ENCODE measurements around the gene CNTNAP2. TPM values are rescaled to one million over a fixed set of nuclear protein-coding genes. Genes with fewer than 3 reads are reported as not detected.

Gene CNTNAP2
- total and polyA plus RNA-seq, 2 of the 4 experiments (the other 2 are of a cell fraction) = not detected

DNA sequence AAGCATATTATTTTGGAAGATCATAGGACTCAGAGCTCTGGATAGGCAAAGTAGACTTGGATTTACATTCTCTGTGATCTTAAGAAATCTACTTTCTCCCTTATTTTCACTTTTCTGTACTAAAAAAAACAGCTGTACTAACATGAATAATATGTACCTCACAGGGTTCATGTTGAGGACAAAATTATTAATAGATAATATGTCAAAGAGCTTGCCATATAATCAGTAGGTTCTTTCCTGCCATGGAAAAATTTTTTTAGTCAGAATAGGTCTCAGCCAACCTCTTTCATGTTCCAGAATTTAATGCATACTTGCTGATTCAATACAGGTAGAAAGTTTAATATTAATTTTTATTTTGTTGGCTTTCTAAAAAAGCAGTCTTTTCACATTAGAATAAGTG lies 1693.7 kb downstream of the CNTNAP2 start:
- peaks cover 7% of the 10 kb centered on the region for H3K9me3 ChIP-seq (ENCODE audit: control insufficient read depth, insufficient read depth, low read length)
- no peaks in the 10 kb centered on the region for H3K36me3 ChIP-seq (ENCODE audit: control insufficient read depth, insufficient read depth, low read length)
- H3K23ac ChIP-seq (ENCODE audit: low read depth, low read length) = no peak overlapping the region
- TF ChIP-seq MAFK (IDR thresholded peaks at IDR 0.05; ENCODE audit: low read depth, low read length) (no peak), NFE2L2 (IDR thresholded peaks at IDR 0.05; ENCODE audit: low read depth, low read length) (no peak)
- no peak overlapping the region for H2AK5ac ChIP-seq (ENCODE audit: low read depth, low read length)
- POLR2A ChIA-PET (ENCODE audit: unreplicated experiment) = no interaction called here
- H3K79me1 ChIP-seq (ENCODE audit: low read depth in 1 of 2, low read length in 2 of 2) = no peaks in the 10 kb centered on the region
- intact Hi-C loops (cut with micrococcal nuclease) (no loop called here), in situ Hi-C loops (cut with MboI; ENCODE audit: low sequenced_read_pairs) (no loop called here), dilution Hi-C loops (cut with HindIII; ENCODE audit: low sequenced_read_pairs, unreplicated experiment) (no loop called here)
- H2BK5ac ChIP-seq (ENCODE audit: low read depth, low read length, poor library complexity, severe bottlenecking) = no peak overlapping the region
- no peaks in the 10 kb centered on the region for H3K9me1 ChIP-seq (ENCODE audit: insufficient read depth, low read length)
- ATAC-seq (ENCODE audit: low read depth) (no peak), DNase-seq (no peak)
- no peak overlapping the region for H4K91ac ChIP-seq (ENCODE audit: insufficient read depth, low read depth, low read length)
- no peak overlapping the region for H3K56ac ChIP-seq (ENCODE audit: extremely low read depth, insufficient read depth, low read length)
- H3K14ac ChIP-seq (replicated peaks; ENCODE audit: low read depth, low read length) = no peak overlapping the region
- no peak overlapping the region for H2BK120ac ChIP-seq (ENCODE audit: low read depth, low read length)
- no peak overlapping the region for H3K18ac ChIP-seq (ENCODE audit: low read depth, low read length)
- H4K8ac ChIP-seq (ENCODE audit: low read depth in 2 of 2, low read length in 2 of 2) = no peak overlapping the region
- H2AK9ac ChIP-seq (replicated peaks; ENCODE audit: low read depth, low read length, poor library complexity) = no peak overlapping the region
- no peak overlapping the region for H3K4me3 ChIP-seq (ENCODE audit: insufficient read depth, low read depth, low read length)
- no peaks in the 10 kb centered on the region for H3K27me3 ChIP-seq (ENCODE audit: control insufficient read depth, insufficient read depth, low read length)
- no peak overlapping the region for H2BK15ac ChIP-seq (ENCODE audit: low read depth, low read length)
- H3K27ac ChIP-seq (ENCODE audit: insufficient read depth, low read length) = no peak overlapping the region
- H3K9ac ChIP-seq (ENCODE audit: low read depth, low read length) = no peak overlapping the region
- no peak overlapping the region for H2BK20ac ChIP-seq (ENCODE audit: low read depth, low read length)
- no peak overlapping the region for H4K5ac ChIP-seq (ENCODE audit: low read depth, low read length)
- CTCF ChIA-PET = no interaction called here
- no peaks in the 10 kb centered on the region for H4K20me1 ChIP-seq (ENCODE audit: insufficient read depth, low read length)
- no peaks in the 10 kb centered on the region for H3K4me1 ChIP-seq (ENCODE audit: control insufficient read depth, insufficient read depth, low read length)
- no peak overlapping the region for H3K4ac ChIP-seq (ENCODE audit: low read depth, low read length)
- no TSS peak for BruUV-seq (replicated peaks)
- H3K4me2 ChIP-seq (ENCODE audit: low read depth, low read length) = no peak overlapping the region
- H2AFZ ChIP-seq (replicated peaks; ENCODE audit: low read length, poor library complexity) = no peak overlapping the region
